NCI-H524 (cell line): ENCODE measurements around the gene ACSM3.

Experiments
- DNase-seq, 2 experiments: peaks; one replicate each; lab custom pipeline; 2025; lab: John Stamatoyannopoulos, UW

Gene ACSM3

DNA sequence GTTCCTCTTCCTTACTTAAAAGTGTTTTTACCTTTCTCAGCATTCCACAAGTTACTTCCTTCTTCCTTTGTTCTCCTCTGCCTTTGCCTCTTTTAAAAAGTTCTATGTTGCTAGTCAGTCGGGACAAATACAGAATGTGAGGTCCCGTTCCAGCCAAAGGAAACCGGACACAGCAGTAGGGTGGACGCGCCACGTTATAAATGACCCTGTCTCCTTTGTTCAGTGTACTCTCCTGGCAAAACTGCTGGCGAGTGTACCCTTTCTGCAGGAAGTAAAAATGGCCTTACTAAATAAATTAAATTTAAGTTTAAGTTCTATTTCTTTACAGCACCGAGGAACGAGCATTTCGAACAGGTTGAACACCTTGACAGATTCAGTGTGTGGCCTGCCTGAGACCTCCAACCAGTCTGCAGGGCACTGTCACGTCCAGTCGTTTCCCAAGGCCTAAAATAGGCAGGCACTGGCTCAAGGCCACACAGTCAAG, 41.9 kb downstream of the ACSM3 start:
- peak in 1 of 2 experiments; percentile 54 for DNase-seq

DNA sequence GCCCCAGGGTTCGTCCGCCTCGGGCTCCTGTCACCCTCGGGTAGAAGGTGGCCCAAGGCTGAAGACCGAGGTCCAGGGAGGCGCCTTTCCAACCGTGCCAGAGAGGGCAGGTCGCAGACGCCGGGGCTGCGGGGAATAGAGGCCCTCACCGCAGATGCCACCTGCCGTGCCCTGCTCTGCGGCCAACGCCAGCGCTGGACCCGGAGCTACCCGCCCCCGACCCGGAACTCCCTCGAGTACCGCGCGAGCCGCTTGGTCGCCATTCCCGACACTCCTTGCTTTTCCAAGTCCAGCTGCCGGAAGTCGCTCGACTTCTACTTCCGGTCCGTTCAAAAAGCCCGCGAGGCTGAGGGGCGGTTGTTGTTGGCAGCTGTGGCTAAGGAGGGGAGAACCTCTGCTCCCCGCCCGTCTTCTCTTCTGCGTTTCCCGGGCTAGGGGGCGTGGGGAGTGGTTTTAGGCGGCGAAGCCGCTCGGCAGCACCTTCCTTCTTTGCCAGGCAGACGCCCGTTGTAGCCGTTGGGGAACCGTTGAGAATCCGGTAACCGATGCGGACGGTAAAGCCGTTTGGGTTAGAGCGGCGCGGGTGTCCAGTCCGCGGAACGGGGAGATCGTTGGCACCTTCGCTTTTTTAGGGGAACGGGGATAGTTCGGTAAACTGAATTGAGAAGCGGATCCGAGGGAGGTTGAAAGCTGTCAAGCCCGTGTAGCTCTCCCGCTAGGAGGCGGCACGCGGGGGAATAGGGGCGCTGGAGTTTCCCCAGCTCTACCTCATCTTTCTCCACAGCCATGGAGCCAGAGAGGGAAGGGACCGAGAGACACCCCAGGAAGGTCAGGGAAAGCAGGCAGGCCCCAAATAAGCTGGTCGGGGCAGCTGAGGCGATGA, 42.6 kb downstream of the ACSM3 start, which contains the start of the genes ERI2 and REXO5:
ERI2 (minus strand) TSS at position 305 of the 883 bp plus-strand sequence; CDS start at position 263, 42 bp downstream.
REXO5 (plus strand) TSS at position 360 of the 883 bp plus-strand sequence; CDS start at position 787, 427 bp downstream.
- peak; percentile 94 to 96 for DNase-seq

DNA sequence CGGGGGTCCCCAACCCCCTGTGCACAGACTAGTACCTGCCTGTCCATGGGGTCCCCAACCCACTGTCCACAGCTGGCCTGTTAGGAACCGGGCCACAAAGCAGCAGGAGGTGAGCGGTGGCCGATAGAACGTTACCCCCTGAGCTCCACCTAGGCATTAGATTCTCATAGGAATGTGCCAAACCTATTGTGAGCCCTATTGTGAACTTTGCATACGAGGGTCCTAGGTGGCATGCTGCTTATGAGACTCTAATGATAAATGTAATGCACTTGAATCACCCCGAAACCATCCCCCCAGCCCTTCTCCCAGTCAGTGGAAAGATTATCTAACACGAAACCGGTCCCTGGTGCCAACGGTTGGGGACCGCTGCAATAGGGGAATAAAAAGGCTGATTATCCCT, 44.0 kb downstream of the ACSM3 start:
- no peak for DNase-seq

DNA sequence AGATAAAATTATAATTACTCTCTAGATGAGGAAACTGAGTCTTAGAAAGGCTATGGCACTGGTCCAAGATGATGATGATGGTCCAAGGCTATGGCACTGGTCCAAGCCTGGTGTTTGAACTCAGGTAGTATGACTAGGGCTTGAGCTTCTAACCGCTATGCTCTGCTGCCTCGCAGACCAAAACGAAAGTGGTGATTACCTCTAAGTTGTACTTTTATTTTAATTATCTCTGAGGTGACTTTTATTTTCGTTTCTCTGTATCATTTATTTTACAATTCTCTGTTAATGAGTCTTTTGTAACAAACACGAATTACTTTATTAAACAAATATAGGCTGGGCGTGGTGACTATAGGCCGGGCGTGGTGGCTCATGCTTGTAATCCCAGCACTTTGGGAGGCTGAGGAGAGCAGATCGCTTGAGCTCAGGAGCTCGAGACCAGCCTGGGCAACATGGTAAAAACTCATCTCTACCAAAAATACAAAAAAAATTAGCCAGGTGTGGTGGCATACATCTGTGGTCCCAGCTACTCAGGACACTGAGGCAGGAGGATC, 48.1 kb downstream of the ACSM3 start:
- DNase-seq: no peak

DNA sequence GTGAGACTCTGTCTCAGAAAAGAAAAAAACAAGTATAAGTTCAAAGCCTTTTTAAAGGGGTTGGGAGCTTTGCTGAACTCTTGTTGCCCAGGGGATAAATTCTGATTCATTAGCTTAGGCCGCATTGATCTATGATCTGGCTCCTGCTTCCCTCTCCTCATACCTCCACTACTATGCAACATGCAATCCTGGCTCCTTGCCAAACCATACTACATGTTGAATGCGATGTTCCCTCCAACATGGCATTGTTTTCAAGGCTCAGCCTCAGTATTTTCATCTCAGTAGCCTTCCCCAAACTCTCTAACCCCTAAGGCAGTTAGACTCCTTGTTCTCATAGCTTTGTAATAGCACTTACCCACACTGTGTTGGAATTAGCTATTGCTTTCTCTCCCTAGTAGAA, 48.7 kb downstream of the ACSM3 start:
- DNase-seq: no peak

DNA sequence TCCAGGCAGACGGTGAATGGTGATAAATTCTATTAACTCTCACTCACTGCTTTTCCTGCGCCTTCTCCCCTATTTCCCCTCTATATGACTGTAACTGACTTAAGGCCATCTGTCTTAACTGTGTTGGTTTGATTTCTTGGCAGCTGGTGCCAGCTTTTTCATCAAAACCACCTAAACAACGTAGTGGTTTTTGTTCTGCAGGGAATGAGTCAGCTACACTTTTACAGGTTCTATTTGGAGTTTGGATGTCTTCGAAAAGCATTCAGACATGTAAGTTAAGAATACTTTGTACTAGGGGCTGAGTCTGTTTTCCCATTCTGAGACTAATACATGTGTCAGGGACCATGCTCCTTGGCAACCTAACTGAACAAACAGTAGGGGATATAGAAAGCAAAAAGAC, 51.0 kb downstream of the ACSM3 start:
- no peak for DNase-seq

DNA sequence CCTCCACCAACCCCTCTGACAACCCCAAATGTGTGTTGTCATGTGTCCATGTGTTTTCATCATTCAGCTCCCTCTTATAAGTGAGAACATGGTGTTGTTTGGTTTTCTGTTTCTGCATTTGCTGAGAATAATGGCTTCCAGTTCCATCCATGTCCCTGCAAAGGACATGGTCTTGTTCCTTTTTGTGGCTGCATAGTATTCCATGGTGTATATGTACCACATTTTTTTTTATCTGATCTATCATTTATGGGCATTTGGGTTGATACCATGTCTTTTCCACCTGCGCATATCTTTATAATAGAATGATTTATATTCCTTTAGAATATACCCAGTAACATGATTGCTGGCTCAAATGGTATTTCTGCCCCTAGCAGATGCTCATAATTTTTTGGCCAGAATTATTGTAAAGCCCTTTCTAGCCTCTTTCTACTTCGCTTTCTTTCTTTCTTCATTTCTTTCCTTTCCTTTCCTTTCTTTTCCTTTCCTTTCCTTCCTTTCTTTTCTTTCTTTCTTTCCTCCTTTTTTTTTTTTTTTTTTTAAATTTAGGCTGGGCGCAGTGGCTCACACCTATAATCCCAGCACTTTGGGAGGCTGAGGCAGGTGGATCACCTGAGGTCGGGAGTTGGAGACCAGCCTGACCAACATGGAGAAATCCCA, 55.2 kb downstream of the ACSM3 start:
- no peak for DNase-seq

DNA sequence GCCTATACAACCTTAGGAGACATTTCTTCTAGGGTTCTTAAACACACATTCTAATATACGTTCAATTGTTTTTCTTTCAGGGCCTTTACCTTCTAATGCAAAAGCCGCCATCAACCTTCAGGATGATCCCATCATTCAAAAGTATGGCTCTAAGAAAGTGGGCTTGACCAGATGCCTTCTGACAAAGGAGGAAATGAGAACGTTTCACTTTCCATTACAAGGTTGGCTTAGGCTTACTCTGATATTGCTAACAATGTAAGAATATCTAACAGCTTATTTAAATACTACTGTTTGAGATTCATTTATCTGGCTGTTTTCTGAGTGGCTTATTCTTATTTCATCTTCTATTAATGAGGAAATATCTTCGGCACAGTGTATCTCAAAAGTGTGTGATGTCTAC, 57.9 kb downstream of the ACSM3 start:
- DNase-seq: no peak

DNA sequence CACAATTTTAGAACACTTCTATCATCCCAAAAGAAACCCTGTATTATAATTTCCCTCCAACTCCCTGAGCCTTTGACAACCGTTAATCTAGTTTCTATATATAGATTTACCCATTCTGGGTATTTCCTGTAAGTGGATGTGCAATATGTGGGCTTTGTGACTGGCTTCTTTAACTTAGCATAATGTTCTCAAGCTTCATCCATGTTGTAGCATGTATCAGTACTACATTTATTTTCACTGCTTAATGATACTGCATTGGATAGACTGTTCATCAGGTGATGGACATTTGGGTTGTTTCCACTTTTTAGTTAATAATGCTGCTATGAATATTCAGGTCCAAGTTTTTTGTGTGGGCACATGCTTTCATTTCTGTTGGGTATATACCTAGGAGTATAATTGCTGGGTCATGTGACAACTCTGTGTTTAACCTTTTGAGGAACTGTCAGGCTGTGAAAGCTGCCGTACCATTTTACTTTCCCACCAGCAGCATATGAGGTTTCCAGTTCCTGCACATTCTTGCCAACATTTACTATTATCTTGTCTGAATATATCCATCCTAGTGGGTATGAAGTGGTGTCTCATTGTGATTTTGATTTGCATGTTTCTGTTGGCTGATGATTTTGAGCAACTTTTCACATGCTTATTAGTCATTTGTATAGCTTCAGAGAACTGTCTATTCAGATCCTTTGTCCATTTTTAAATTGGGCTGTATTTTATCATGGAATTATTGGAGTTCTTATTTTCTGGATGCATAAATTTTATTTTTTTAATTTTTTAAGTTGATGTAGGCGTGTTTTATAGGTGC, 58.9 kb downstream of the ACSM3 start:
- DNase-seq: no peak

DNA sequence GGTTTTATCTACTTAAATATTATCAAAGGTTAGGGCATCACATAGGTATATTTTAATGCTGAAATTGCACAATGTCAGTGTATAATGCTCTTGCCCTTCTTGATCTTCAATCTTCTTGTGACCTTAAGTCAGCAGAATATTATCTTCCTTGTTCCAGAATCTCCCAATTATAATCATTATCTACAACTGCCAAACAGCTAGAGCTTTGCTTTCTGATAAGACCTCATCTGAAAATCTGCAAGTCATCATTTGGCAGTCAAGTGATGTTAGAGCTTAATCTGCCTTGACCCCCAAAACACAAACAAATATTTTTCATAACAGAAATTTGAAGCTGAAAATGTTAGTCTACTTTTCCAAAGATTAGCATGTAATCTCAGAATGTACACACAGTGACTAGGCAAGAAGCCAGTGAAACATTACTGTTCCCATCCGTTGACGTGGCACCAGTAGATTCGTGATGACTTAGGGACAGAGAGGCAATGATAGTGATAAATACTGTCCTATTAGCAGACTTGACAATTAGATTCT, 62.3 kb downstream of the ACSM3 start:
- DNase-seq: no peak

DNA sequence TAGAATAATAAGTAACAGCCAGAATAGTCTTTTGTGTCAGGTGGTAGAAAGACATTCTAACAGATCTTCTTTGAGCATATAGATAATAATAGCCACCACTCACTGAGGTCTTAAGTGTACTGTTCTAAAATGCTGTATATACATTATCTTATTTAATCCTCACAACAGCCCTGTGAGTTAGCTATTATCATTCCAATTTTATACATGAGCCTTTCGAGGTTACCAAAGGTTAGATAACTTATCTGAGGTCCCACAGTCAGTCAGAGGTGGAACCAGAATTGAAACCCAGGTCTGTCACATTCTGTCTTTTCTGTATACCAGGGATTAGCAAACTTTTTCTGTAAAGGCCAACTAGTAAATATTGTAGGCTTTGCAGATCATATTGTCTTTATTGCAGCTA, 65.7 kb downstream of the ACSM3 start:
- no peak for DNase-seq

DNA sequence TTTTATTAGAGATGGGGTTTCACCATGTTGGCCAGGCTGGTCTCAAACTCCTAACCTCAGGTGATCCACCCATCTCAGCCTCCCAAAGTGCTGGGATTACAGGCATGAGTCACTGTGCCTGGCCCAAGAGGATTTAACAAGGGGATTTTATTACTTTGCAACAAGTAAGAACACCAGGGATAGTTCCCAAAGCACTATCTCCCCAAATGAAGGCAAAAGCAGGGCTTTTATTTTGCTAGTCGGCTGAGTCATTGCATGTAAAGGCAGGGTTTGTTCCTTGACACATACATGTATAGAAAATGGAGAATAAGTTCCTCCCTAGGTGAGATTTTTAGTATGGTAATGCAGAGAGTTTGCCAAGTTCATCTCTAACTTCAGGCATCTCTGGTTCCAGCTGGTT, 66.6 kb downstream of the ACSM3 start:
- DNase-seq: no peak

DNA sequence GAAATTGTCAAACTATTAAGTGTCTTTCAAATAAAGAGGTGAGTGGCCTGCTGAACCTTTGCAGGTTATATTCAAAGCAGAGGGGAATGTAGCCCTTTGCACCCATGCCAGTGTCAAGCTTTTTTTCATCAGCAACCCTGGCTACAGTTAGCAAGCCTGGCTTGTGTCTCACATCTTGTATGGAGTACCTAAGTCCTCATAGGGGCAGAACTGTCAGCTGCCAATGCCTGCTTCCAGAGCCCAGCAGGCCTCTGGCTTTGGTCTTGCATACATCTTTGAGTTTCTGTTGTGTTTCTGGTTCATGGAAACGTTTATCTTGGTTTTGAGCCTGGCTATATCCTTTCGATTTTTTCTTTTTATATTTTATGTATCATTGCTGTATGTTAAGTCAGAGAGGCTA, 69.3 kb downstream of the ACSM3 start:
- DNase-seq: no peak

DNA sequence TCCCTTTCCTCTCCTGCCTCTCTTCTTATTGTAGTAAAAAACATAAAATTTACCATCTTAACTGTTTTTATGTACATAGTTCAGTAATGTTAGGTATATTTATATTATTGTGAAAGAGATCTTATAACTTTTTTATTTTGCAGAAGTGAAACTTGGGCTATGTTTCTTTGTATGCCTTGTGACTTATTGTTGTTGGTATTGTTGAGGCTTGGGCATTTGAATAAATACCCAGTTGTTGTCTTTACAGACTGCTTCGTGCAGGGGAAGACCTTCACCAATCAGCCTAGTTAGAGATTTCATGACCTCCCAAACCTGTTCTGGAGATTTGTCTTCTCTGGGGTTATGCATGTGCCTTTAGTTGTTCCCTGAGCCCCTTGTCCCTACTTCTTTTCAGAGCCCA, 74.4 kb downstream of the ACSM3 start:
- DNase-seq: no peak

DNA sequence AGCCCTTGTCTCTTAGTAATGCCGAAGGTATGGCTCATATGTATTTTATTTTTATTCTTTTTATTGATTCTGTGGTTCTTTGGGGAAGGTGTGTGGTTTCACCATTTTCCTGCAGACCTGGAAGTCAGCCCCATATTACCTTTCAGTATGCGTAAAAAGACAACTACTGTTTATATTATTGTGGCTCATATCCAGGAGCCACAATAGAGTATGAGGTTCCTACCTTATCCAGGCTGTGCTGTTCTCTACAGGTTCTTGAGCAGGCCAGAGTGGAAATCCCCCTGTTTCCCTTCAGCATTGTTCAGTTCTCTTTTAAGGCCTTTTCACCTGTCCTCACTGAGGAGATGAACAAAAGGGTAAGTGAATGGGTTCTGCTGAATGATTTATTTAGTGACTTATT, 75.7 kb downstream of the ACSM3 start:
- DNase-seq: no peak

DNA sequence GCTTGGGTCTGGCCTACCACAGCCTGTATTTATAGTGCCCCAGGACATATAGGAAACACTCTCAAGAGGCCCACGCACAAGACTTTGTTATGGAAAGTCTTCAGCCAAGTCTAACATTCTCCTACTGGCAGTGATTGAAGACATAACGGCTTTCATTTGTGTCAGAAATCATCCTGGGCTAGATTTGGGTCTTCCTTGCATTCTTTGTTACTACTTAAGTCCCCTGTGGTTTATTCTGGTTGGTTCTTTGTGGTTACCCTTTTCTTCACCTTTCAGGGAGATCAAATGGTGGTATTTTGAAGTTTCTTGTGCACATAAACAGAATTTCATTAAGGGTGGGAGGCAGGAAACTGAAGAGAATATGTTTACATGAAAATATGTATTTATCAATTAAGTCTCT, 80.2 kb downstream of the ACSM3 start:
- no peak for DNase-seq

DNA sequence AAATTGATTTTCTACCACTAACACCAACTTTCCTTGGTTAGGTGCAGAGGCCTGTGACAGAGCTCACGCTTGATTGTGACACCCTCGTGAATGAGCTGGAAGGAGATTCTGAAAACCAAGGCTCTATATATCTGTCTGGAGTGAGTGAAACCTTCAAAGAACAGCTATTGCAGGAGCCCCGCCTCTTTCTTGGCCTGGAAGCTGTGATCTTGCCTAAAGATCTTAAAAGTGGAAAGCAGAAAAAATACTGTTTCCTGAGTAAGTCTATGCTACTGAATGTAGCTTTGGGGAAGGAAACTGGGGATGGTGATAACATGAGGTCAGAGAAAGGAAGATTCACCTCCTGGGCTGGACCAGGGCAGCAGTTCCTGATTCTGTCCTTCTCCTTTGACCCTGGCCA, 80.8 kb downstream of the ACSM3 start:
- DNase-seq: no peak

DNA sequence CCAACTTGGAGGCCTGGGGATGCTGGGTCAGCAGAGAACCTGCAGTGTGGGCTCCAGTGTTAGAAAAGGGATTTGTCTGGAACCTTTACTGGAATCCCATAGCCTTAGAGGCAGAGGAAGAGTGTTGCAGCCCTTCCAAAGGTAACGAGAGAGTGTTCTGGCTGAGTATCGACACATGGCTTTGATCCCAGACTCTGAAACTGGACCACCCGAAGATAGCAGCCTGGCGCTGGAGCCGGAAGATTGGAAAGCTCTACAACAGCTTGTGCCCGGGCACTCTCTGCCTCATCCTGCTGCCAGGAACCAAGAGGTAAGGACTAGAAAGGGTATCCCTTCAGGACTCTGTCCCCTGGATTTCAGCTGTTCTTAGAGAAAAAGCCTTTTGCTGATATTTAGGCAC, 82.2 kb downstream of the ACSM3 start:
- DNase-seq: no peak

DNA sequence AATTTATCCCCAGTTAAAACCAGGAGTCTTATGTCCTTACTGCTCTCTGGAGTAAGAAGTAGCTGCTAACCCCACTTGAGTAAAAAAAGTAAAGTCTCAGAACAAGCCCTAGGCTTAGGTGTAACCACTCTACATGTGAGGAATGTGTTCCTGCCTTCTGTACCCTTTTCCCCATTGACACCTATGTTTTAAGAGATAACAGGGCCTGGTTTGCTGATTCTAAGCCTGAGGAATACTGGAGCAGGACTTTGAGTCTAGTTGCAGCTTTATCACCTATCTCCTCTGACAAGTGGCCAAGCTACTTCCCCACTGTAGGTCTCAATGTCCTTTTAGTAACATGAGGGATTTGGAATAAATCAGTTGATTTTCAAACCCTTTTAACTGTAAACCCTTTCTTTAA, 82.7 kb downstream of the ACSM3 start:
- no peak for DNase-seq
